Measurements from ENCODE around the gene VOPP1.

Gene VOPP1

DNA sequence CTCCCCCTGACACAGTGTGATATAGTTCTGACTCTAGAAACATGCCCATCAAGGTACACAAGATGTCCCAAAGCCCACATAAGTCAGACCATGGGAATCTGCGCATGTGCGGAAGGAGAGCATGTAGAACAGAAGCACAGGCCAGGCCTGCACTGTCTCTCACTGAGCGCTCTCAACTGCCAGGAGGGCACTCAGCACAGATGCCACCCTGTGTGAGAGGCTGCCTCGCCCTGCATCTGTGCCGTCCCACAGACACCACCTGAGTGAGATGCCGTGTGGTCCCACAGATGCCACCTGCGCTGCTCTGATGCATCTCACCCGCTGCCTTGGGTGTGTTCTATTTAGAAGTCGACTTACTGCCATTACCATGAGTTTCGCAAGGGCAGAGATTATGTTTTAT, 98.4 kb downstream of the VOPP1 start:
- TF ChIP-seq EP300 (IDR thresholded peaks at IDR 0.05; ENCODE audit: borderline replicate concordance) = no peak
- no peak for TF ChIP-seq ZBTB7A (IDR thresholded peaks at IDR 0.05; ENCODE audit: low read depth)
- TF ChIP-seq RAD21 (IDR thresholded peaks at IDR 0.05; ENCODE audit: low read depth) = no peak
- no peak for TF ChIP-seq CEBPB (IDR thresholded peaks at IDR 0.05)
- TF ChIP-seq, protein P1, sequence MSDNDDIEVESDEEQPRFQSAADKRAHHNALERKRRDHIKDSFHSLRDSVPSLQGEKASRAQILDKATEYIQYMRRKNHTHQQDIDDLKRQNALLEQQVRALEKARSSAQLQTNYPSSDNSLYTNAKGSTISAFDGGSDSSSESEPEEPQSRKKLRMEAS (IDR thresholded peaks at IDR 0.05) = no peak
- no peak for TF ChIP-seq TAF1 (IDR thresholded peaks at IDR 0.05; ENCODE audit: low read depth)
- no peak for TF ChIP-seq NFIC (IDR thresholded peaks at IDR 0.05)
- TF ChIP-seq, protein P2, sequence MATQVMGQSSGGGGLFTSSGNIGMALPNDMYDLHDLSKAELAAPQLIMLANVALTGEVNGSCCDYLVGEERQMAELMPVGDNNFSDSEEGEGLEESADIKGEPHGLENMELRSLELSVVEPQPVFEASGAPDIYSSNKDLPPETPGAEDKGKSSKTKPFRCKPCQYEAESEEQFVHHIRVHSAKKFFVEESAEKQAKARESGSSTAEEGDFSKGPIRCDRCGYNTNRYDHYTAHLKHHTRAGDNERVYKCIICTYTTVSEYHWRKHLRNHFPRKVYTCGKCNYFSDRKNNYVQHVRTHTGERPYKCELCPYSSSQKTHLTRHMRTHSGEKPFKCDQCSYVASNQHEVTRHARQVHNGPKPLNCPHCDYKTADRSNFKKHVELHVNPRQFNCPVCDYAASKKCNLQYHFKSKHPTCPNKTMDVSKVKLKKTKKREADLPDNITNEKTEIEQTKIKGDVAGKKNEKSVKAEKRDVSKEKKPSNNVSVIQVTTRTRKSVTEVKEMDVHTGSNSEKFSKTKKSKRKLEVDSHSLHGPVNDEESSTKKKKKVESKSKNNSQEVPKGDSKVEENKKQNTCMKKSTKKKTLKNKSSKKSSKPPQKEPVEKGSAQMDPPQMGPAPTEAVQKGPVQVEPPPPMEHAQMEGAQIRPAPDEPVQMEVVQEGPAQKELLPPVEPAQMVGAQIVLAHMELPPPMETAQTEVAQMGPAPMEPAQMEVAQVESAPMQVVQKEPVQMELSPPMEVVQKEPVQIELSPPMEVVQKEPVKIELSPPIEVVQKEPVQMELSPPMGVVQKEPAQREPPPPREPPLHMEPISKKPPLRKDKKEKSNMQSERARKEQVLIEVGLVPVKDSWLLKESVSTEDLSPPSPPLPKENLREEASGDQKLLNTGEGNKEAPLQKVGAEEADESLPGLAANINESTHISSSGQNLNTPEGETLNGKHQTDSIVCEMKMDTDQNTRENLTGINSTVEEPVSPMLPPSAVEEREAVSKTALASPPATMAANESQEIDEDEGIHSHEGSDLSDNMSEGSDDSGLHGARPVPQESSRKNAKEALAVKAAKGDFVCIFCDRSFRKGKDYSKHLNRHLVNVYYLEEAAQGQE (IDR thresholded peaks at IDR 0.05; ENCODE audit: low read depth) = no peak
- no peak for TF ChIP-seq FOXM1 (IDR thresholded peaks at IDR 0.05; ENCODE audit: borderline replicate concordance, low read depth)
- TF ChIP-seq TCF12 (IDR thresholded peaks at IDR 0.05; ENCODE audit: low read depth) = no peak
- TF ChIP-seq EGR1 (IDR thresholded peaks at IDR 0.05) = no peak
- TF ChIP-seq, protein P3, sequence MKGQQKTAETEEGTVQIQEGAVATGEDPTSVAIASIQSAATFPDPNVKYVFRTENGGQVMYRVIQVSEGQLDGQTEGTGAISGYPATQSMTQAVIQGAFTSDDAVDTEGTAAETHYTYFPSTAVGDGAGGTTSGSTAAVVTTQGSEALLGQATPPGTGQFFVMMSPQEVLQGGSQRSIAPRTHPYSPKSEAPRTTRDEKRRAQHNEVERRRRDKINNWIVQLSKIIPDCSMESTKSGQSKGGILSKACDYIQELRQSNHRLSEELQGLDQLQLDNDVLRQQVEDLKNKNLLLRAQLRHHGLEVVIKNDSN (IDR thresholded peaks at IDR 0.05) = no peak
- TF ChIP-seq CREB1 (IDR thresholded peaks at IDR 0.05; ENCODE audit: low read depth) = no peak
- TF ChIP-seq TEAD4 (IDR thresholded peaks at IDR 0.05) = no peak
- TF ChIP-seq YY1 (IDR thresholded peaks at IDR 0.05; ENCODE audit: low read depth) = no peak

DNA sequence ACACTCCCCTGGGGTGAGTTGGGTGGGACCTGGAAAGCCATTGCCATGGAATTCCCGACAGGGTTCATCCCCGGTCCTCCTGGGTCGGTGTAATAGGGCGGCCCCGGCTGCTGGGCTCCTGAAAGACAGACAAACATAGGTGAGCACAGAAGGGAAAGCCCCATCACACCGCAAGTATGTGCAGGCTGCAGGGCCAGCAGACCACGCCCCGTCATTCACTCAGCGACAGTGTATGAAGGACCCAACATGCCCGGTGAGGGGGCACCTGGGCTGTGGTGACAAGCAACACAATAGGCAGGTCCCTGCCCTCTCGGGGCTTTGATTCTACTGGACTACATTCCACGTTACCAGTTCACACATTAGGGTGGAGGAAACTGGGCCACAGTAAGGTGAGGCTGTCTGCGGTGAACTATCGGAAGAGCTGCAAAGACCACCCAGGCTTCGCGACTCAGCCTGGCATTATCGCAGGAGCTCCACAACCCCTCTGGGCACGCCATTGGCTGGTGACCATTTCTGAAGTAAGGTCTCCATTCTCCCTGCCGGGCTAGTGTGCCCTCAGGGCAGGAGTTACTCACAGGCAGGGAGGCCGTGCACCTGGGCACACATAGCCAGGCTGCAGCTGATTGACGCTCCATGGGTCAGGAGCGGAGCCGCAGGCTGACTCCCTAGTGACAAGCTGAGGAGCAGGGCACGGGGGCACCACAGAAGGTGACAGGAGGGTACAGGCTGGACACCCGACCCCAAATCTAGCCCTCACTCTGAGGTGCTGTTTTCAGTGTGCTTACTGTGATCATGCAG, 99.2 kb downstream of the VOPP1 start:
- TF ChIP-seq TEAD4 (IDR thresholded peaks at IDR 0.05) (no peak), YY1 (IDR thresholded peaks at IDR 0.05; ENCODE audit: low read depth) (no peak), CREB1 (IDR thresholded peaks at IDR 0.05; ENCODE audit: low read depth) (no peak), TCF12 (IDR thresholded peaks at IDR 0.05; ENCODE audit: low read depth) (no peak), FOXM1 (IDR thresholded peaks at IDR 0.05; ENCODE audit: borderline replicate concordance, low read depth) (no peak), ZBTB7A (IDR thresholded peaks at IDR 0.05; ENCODE audit: low read depth) (no peak), NFIC (IDR thresholded peaks at IDR 0.05) (no peak)
- TF ChIP-seq, protein P3 (IDR thresholded peaks at IDR 0.05) = no peak

DNA sequence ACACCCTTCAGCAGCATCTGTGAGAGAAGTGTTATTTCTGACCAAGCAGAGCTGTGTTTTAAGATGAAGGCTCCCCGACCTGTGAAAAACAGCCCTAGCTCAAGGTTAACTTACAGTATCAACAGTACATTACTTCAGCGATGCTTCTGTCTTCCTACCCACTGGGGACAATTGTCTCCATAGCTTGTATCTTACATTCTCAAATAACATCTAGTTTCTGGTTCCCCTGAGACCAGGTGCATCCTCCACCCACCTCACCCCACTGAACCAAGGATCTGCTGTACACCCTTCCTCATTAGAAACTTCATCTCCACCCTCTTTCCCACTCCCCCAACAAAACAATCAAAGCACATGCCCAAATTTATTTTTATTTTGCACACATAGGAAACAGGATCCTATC, 102.0 kb downstream of the VOPP1 start:
- TF ChIP-seq, protein P1 (IDR thresholded peaks at IDR 0.05) = no peak
- TF ChIP-seq TCF12 (IDR thresholded peaks at IDR 0.05; ENCODE audit: low read depth) (no peak), CREB1 (IDR thresholded peaks at IDR 0.05; ENCODE audit: low read depth) (no peak), YY1 (IDR thresholded peaks at IDR 0.05; ENCODE audit: low read depth) (no peak), FOXM1 (IDR thresholded peaks at IDR 0.05; ENCODE audit: borderline replicate concordance, low read depth) (no peak), CEBPB (IDR thresholded peaks at IDR 0.05) (no peak), EGR1 (IDR thresholded peaks at IDR 0.05) (no peak), TEAD4 (IDR thresholded peaks at IDR 0.05) (no peak), NFIC (IDR thresholded peaks at IDR 0.05) (no peak), TAF1 (IDR thresholded peaks at IDR 0.05; ENCODE audit: low read depth) (no peak), RAD21 (IDR thresholded peaks at IDR 0.05; ENCODE audit: low read depth) (no peak), EP300 (IDR thresholded peaks at IDR 0.05; ENCODE audit: borderline replicate concordance) (no peak), ZBTB7A (IDR thresholded peaks at IDR 0.05; ENCODE audit: low read depth) (no peak)
- TF ChIP-seq, protein P2 (IDR thresholded peaks at IDR 0.05; ENCODE audit: low read depth) = no peak
- TF ChIP-seq, protein P3 (IDR thresholded peaks at IDR 0.05) = no peak

DNA sequence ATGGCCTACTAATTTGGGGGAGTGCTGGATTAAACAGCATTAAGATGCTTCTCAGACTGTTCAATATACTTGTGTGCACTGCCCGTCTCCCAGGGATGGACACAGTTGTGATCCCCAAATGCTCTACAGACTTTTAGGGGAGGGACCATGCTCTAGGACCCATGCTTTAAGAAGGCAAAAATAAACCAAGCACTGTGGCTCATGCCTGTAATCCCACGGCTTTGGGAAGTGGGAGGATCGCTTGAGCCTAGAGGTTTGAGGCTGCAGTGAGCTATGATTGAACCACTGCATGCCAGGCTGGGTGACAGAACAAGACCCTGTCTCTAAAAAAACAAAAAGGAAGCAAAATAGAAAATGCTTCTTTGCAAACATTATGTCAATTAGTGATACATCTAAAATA, 102.6 kb downstream of the VOPP1 start:
- no peak for TF ChIP-seq EGR1 (IDR thresholded peaks at IDR 0.05)
- no peak for TF ChIP-seq TAF1 (IDR thresholded peaks at IDR 0.05; ENCODE audit: low read depth)
- TF ChIP-seq CEBPB (IDR thresholded peaks at IDR 0.05) = no peak

DNA sequence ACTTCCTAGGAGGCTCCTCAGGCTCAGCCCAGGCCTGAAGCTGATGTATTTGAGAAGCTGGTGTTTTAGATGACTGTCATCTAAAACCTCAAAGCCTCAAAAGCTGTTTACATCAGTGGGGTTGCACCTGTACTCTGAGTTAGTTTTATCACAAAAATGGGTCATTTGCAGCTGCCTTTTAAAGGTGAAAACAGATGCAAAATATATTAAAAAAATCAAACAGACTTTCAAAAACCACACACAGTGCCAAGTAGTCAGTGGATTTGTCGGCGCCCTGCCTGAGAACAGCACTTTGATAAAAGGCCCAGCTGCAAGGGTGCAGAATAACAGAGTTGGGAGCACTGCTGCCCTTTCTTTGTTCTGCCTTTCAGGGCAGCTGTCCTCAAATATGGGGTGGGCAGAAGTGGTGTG, 103.0 kb downstream of the VOPP1 start:
- no peak for TF ChIP-seq EP300 (IDR thresholded peaks at IDR 0.05; ENCODE audit: borderline replicate concordance)
- no peak for TF ChIP-seq FOXM1 (IDR thresholded peaks at IDR 0.05; ENCODE audit: borderline replicate concordance, low read depth)
- TF ChIP-seq NFIC (IDR thresholded peaks at IDR 0.05) = no peak
- TF ChIP-seq TEAD4 (IDR thresholded peaks at IDR 0.05) = no peak
- no peak for TF ChIP-seq EGR1 (IDR thresholded peaks at IDR 0.05)
- TF ChIP-seq CEBPB (IDR thresholded peaks at IDR 0.05) = no peak
- TF ChIP-seq, protein P2 (IDR thresholded peaks at IDR 0.05; ENCODE audit: low read depth) = no peak
- TF ChIP-seq, protein P3 (IDR thresholded peaks at IDR 0.05) = no peak
- TF ChIP-seq, protein P1 (IDR thresholded peaks at IDR 0.05) = no peak
